Measurements from ENCODE around the gene TMEM54.
"Not testable (repeated sequence)": the region's sequence is repeated elsewhere in the genome, so short reads cannot be mapped to it uniquely, and the experiment has no call there.

The TMEM54 gene

GRCh38 chr1:32918179-32918578 lies 17.0 kb upstream of the TMEM54 start:
- no peak for DNase-seq

GRCh38 chr1:32917521-32917920 lies 16.3 kb upstream of the TMEM54 start:
- no peak for DNase-seq

- no peak for DNase-seq
These were observed 14.8 kb upstream of the TMEM54 start for GRCh38 chr1:32915766-32916706.

GRCh38 chr1:32910319-32910718 lies 9.1 kb upstream of the TMEM54 start:
- no peak for DNase-seq

GRCh38 chr1:32907435-32907834 lies 6.2 kb upstream of the TMEM54 start:
- no peak for DNase-seq

GRCh38 chr1:32906654-32907053 lies 5.5 kb upstream of the TMEM54 start:
- DNase-seq: no peak

GRCh38 chr1:32905588-32905987 lies 4.4 kb upstream of the TMEM54 start:
- DNase-seq: not testable (repeated sequence)

GRCh38 chr1:32904797-32905196 lies 3.6 kb upstream of the TMEM54 start:
- no peak for DNase-seq

- no peak for DNase-seq
These were observed 3.0 kb upstream of the TMEM54 start for GRCh38 chr1:32903991-32904785.

- no peak for DNase-seq
These were observed 1.3 kb upstream of the TMEM54 start for GRCh38 chr1:32902535-32902920.

- DNase-seq: no peak
These were observed 790 bp upstream of the TMEM54 start for GRCh38 chr1:32901823-32902534.

GRCh38 chr1:32900371-32900955 lies 726 bp downstream of the TMEM54 start:
- DNase-seq: no peak

- DNase-seq: no peak
These were observed 1.4 kb downstream of the TMEM54 start for GRCh38 chr1:32899586-32900296.

GRCh38 chr1:32898958-32899357 lies 2.2 kb downstream of the TMEM54 start:
- no peak for DNase-seq

- no peak for DNase-seq
These were observed 3.1 kb downstream of the TMEM54 start for GRCh38 chr1:32898056-32898455.

- DNase-seq: no peak
These were observed 3.8 kb downstream of the TMEM54 start for GRCh38 chr1:32897082-32898049.

GRCh38 chr1:32896451-32896850 lies 4.7 kb downstream of the TMEM54 start:
- DNase-seq: no peak

GRCh38 chr1:32895325-32896215 lies 5.6 kb downstream of the TMEM54 start:
- no peak for DNase-seq

- no peak for DNase-seq
These were observed 6.5 kb downstream of the TMEM54 start for GRCh38 chr1:32894681-32895080.
